ENCODE results near the gene ZFAND2A. TPM values are rescaled to one million over a fixed set of nuclear protein-coding genes. Genes with fewer than 3 reads are reported as not detected.

ZFAND2A gene
- total RNA-seq, 1 experiment from 2014 or later: 13.7 TPM

GRCh38 chr7:1111156-1111555 is 48.8 kb downstream of the ZFAND2A start:
- Histone ChIP-seq H2BK120ac (ENCODE audit: low read depth, low read length, poor library complexity, severe bottlenecking) (no peak overlapping the region), H3K27me3 (ENCODE audit: insufficient read depth, low read length) (no peaks in the 10 kb centered on the region), H2BK5ac (ENCODE audit: insufficient read length, low read length) (no peak overlapping the region), H3T11ph (ENCODE audit: low read length) (no peak overlapping the region), H4K20me1 (ENCODE audit: control insufficient read depth, insufficient read depth, insufficient read length) (peaks cover 3% of the 10 kb centered on the region), H3K23ac (ENCODE audit: insufficient read length, low read depth, low read length) (no peak overlapping the region), H2AK5ac (ENCODE audit: insufficient read length, low read length) (no peak overlapping the region), H3K4me2 (ENCODE audit: insufficient read depth, insufficient read length, low read length) (no peak overlapping the region), H3K79me2 (ENCODE audit: insufficient read depth, low read length) (no peaks in the 10 kb centered on the region; the same call in 1 of the 2 replicates), H2BK15ac (ENCODE audit: low read depth, low read length) (no peak overlapping the region), H3K27ac (ENCODE audit: insufficient read length, low read depth, low read length) (no peak overlapping the region), H4K91ac (ENCODE audit: insufficient read length, low read depth, low read length) (no peak overlapping the region), H3K9ac (ENCODE audit: extremely low read depth, insufficient read length, low read length) (no peak overlapping the region), H4K8ac (replicated peaks; ENCODE audit: insufficient read length, low read depth, low read length) (no peak overlapping the region), H2BK20ac (ENCODE audit: low read depth, low read length, poor library complexity, severe bottlenecking) (no peak overlapping the region), H2AFZ (ENCODE audit: low read length) (no peak overlapping the region), H3K14ac (ENCODE audit: insufficient read depth, low read length) (no peak overlapping the region), H3K18ac (ENCODE audit: insufficient read length, low read depth, low read length) (no peak overlapping the region), H3K4ac (ENCODE audit: low read depth, low read length) (no peak overlapping the region), H3K9me3 (ENCODE audit: control insufficient read depth, low read depth, low read length) (no peaks in the 10 kb centered on the region), H3K79me1 (ENCODE audit: insufficient read depth, low read depth, low read length, poor library complexity, severe bottlenecking) (peaks cover 8% of the 10 kb centered on the region), H3K23me2 (ENCODE audit: insufficient read length, low read depth, low read length, poor library complexity, severe bottlenecking) (no peaks in the 10 kb centered on the region), H3K56ac (ENCODE audit: insufficient read length, low read depth, low read length) (no peak overlapping the region), H2BK12ac (ENCODE audit: insufficient read length, low read depth, low read length) (no peak overlapping the region), H3K4me1 (ENCODE audit: insufficient read depth, low read length) (no peaks in the 10 kb centered on the region), H4K5ac (ENCODE audit: insufficient read length, low read depth, low read length) (no peak overlapping the region)
- no peak overlapping the region for H3K4me3 Mint-ChIP-seq
- H3K36me3 Mint-ChIP-seq (ENCODE audit: insufficient read depth in 1 of 3, low read depth in 3 of 3): peaks cover 0 to 4% (median 2%) of the 10 kb centered on the region in 3 experiments; a peak in 3 of 7 replicates
- no peak for DNase-seq
- no peaks in the 10 kb centered on the region for H3K4me1 Mint-ChIP-seq
- no peak overlapping the region; a peak in 1 of 7 replicates for H3K27ac Mint-ChIP-seq
- no CpG with 5 or more reads among the region's 3 CpGs for WGBS (ENCODE audit: extremely low coverage, insufficient read length, low lambda C conversion rate)
- H3K27me3 Mint-ChIP-seq (ENCODE audit: low read depth): no peaks in the 10 kb centered on the region
- no peaks in the 10 kb centered on the region for H3K9me3 Mint-ChIP-seq
- TF ChIP-seq, protein P1, sequence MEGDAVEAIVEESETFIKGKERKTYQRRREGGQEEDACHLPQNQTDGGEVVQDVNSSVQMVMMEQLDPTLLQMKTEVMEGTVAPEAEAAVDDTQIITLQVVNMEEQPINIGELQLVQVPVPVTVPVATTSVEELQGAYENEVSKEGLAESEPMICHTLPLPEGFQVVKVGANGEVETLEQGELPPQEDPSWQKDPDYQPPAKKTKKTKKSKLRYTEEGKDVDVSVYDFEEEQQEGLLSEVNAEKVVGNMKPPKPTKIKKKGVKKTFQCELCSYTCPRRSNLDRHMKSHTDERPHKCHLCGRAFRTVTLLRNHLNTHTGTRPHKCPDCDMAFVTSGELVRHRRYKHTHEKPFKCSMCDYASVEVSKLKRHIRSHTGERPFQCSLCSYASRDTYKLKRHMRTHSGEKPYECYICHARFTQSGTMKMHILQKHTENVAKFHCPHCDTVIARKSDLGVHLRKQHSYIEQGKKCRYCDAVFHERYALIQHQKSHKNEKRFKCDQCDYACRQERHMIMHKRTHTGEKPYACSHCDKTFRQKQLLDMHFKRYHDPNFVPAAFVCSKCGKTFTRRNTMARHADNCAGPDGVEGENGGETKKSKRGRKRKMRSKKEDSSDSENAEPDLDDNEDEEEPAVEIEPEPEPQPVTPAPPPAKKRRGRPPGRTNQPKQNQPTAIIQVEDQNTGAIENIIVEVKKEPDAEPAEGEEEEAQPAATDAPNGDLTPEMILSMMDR (conservative IDR thresholded peaks at IDR 0.05): no peak

Measured in H9 (cell line).